Subcutaneous adipose tissue (tissue), 4 donors: Measurements from ENCODE around the gene PDE4B. TPM values are rescaled to one million over a fixed set of nuclear protein-coding genes. Genes with fewer than 3 reads are reported as not detected.

Experiments used
- CTCF ChIP-seq: fragments of 450-650 bp; IDR thresholded peaks from one replicate; pipeline ENCODE4 v1.5.1; 2016; ENCODE audit warnings: low read depth, mild to moderate bottlenecking, control low read depth, antibody characterized with exemption, moderate library complexity
- total RNA-seq, 4 donors: library from RNA; depleted of rRNA; stranded (reverse); fragments of >200 nt; gene quantifications; one replicate each; pipeline ENCODE4 v1.1.0, GENCODE V29; 2016

The PDE4B gene
- total RNA-seq, 4 donors from 2014 or later: 8.5 to 31.8 (median 15.5) TPM

DNA sequence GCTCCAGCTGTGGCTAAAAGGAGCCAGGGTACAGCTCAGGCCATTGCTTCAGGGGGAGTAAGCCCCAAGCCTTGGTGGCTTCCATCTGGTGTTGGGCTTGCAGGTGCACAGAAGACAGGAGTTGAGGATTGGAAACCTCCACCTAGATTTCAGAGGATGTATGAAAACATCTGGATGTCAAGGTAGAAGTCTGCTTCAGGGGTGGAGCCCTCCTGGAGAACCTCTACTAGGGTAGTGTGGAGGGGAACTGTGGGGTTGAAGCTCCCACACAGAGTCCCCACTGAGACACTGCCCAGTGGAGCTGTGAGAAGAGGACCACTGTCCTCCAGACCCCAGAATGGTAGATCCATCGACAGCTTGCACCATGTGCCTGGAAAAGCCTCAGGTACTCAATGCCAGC is 183.0 kb downstream of the PDE4B start:
- TF ChIP-seq CTCF: no peak

DNA sequence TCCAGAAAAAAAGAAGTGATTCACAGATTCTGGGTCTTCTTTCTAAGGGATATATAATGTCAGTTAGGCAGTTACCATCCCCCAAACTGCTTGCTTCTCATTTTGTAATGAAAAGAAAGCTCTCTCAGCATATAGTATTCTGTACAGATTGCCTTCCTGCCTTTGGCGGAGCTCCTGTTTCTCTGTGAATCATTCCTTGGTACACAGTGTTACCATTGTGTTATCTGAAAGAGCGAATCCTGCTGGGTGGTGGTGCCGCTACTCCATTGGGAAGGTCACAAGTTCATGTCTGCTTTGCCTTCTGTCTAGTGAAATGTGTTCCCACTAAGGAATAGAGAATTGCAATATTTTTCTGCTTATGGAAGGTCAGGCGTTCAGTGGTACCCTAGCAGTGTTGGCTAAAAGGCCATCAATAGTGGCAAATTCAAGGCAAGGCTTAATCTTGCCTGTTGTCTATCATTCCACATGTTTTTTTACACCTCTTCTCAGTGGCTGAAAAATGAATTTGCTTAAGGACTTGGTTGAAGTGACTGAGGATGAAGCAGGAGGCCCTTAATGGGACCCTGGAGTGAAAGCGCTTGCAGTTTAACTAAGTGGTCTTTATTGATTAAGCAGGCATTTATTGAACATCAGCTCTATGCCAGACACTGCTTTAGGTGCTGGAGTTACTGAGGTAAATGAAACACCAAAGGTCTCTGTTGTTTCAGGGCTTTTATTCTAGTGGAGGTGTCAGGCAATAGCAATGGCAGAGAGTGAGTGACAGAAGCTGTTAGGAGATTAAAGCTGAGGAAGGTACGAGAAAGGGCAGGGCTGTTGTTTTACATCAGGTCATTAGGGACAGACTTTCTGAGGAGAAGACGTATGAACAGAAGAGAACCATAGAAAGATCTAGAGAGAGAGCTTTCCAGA is 186.7 kb downstream of the PDE4B start:
- no peak for TF ChIP-seq CTCF

- TF ChIP-seq CTCF: no peak
These were observed 187.5 kb downstream of the PDE4B start for GRCh38 chr1:65980237-65980636.

- no peak for TF ChIP-seq CTCF
These were observed 190.8 kb downstream of the PDE4B start for GRCh38 chr1:65983500-65983899.

DNA sequence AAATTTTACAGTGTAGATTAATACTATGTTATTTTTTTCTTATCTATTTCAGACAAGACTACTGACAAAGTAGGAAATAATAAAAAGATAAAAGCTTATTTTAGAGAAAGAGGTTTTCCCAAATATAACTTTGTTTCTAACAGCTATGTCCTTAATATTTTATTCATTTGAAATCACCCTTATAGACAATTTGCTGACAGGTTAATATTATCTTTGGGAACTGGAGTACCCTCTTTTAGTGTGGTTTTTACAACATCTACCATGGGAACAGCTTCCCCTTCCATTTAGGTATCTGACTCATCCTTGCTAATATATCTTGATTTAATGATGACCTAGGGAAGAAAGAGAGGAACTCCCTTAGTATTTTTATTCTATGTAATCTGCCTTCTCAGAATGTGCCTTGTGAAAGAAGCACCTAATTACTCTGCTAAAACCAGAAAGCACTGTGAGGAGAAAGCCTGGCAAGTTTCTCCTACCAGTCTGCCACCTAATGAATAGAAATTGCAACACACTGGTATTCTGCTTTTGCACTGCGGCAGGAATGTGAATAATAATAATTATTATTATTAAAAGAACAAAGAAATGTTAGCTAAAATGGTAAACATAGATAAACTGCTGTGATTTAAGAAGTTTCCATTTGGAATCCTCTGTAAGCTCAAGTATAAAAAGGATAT is 192.8 kb downstream of the PDE4B start:
- TF ChIP-seq CTCF: no peak

GRCh38 chr1:65986146-65986545 is 193.5 kb downstream of the PDE4B start:
- TF ChIP-seq CTCF: no peak

GRCh38 chr1:65990161-65990560 is 197.5 kb downstream of the PDE4B start:
- TF ChIP-seq CTCF: no peak
